IMR-90 (cell line): ENCODE data around the gene HERC6. TPM values are rescaled to one million over a fixed set of nuclear protein-coding genes. Genes with fewer than 3 reads are reported as not detected.

Source experiments
- ATAC-seq: fragments of 200-7000 bp; cut with Tn5 transposase; 2 replicates; pipeline ENCODE4 v1.9.1; 2020; ENCODE audit warnings: low read depth, mild to moderate bottlenecking, moderate library complexity
- BruUV-seq: library from RNA; stranded (reverse); fragments of 400-500 nt; replicated peaks from 2 replicates; lab custom pipeline; 2021; lab: Mats Ljungman, UMichigan
- CTCF ChIA-PET: fragments of 300-600 bp; formaldehyde crosslinking; extraction: SDS; loops from one replicate; lab custom pipeline; 2021; ENCODE audit warnings: antibody characterized with exemption; lab: Yijun Ruan, JAX
- POLR2A ChIA-PET: fragments of 300-600 bp; sonication (Branson Sonifier 250); formaldehyde crosslinking; loops from one replicate; lab custom pipeline; 2022; ENCODE audit warnings: antibody characterized with exemption; ENCODE audit not compliant: unreplicated experiment; lab: Charles Lee
- DNase-seq: peaks from one replicate; pipeline ENCODE4 v3.0.0; 2013
- H2AFZ ChIP-seq: replicated peaks from 2 replicates; pipeline ENCODE3; 2013; ENCODE audit warnings: low read length, mild to moderate bottlenecking; ENCODE audit not compliant: poor library complexity
- H2AK5ac ChIP-seq: 2 replicates; pipeline ENCODE4 v1.6.1; 2013; ENCODE audit warnings: low read depth, low read length, inconsistent platforms
- H2AK9ac ChIP-seq: replicated peaks from 2 replicates; pipeline ENCODE3; 2013; ENCODE audit warnings: mild to moderate bottlenecking, low read depth, low read length, moderate library complexity; ENCODE audit not compliant: poor library complexity
- H2BK120ac ChIP-seq: 2 replicates; pipeline ENCODE4 v1.6.1; 2013; ENCODE audit warnings: low read depth, low read length, inconsistent platforms
- H2BK15ac ChIP-seq: 3 replicates; pipeline ENCODE4 v1.6.1; 2013; ENCODE audit warnings: low read depth, low read length, inconsistent platforms
- H2BK20ac ChIP-seq: 2 replicates; pipeline ENCODE4 v1.6.1; 2013; ENCODE audit warnings: low read depth, mild to moderate bottlenecking, inconsistent platforms, low read length, moderate library complexity
- H2BK5ac ChIP-seq: 2 replicates; pipeline ENCODE4 v1.6.1; 2013; ENCODE audit warnings: mild to moderate bottlenecking, low read depth, low read length, inconsistent platforms; ENCODE audit not compliant: poor library complexity, severe bottlenecking
- H3K14ac ChIP-seq: replicated peaks from 2 replicates; pipeline ENCODE4 v1.6.1; 2013; ENCODE audit warnings: low read depth, low read length, inconsistent platforms
- H3K18ac ChIP-seq: 2 replicates; pipeline ENCODE4 v1.6.1; 2013; ENCODE audit warnings: low read depth, low read length, control low read depth
- H3K23ac ChIP-seq: 2 replicates; pipeline ENCODE4 v1.6.1; 2013; ENCODE audit warnings: low read depth, low read length, inconsistent platforms
- H3K27ac ChIP-seq: 2 replicates; pipeline ENCODE4 v1.5.1; 2013; ENCODE audit warnings: mild to moderate bottlenecking, control low read depth, low read length; ENCODE audit not compliant: insufficient read depth
- H3K27me3 ChIP-seq: 2 replicates; pipeline ENCODE4 v1.6.1; 2013; ENCODE audit warnings: low read length; ENCODE audit not compliant: control insufficient read depth, insufficient read depth
- H3K36me3 ChIP-seq: 2 replicates; pipeline ENCODE4 v1.6.1; 2013; ENCODE audit warnings: low read length, mixed read lengths; ENCODE audit not compliant: control insufficient read depth, insufficient read depth
- H3K4ac ChIP-seq: 2 replicates; pipeline ENCODE4 v1.6.1; 2013; ENCODE audit warnings: low read depth, low read length, inconsistent platforms
- H3K4me1 ChIP-seq: 2 replicates; pipeline ENCODE4 v1.6.1; 2013; ENCODE audit warnings: low read length, mixed read lengths; ENCODE audit not compliant: control insufficient read depth, insufficient read depth
- H3K4me2 ChIP-seq: 2 replicates; pipeline ENCODE4 v1.6.1; 2013; ENCODE audit warnings: low read depth, mild to moderate bottlenecking, control low read depth, low read length, moderate library complexity
- H3K4me3 ChIP-seq: 2 replicates; pipeline ENCODE4 v1.5.1; 2013; ENCODE audit warnings: low read depth, mild to moderate bottlenecking, control low read depth, low read length, moderate library complexity; ENCODE audit not compliant: insufficient read depth
- H3K56ac ChIP-seq: 2 replicates; pipeline ENCODE4 v1.6.1; 2013; ENCODE audit warnings: low read length, inconsistent platforms; ENCODE audit not compliant: insufficient read depth; ENCODE audit errors: extremely low read depth
- H3K79me1 ChIP-seq, 2 experiments: 2 replicates each; pipeline ENCODE4 v1.6.1; 2013; ENCODE audit warnings: low read length in 2 of 2, inconsistent platforms in 1 of 2, low read depth in 1 of 2
- H3K9ac ChIP-seq: 2 replicates; pipeline ENCODE4 v1.6.1; 2013; ENCODE audit warnings: low read depth, low read length, control low read depth
- H3K9me1 ChIP-seq: 2 replicates; pipeline ENCODE4 v1.6.1; 2013; ENCODE audit warnings: low read length, inconsistent platforms; ENCODE audit not compliant: insufficient read depth
- H3K9me3 ChIP-seq: 2 replicates; pipeline ENCODE4 v1.6.1; 2013; ENCODE audit warnings: low read length; ENCODE audit not compliant: control insufficient read depth, insufficient read depth
- H4K20me1 ChIP-seq: 2 replicates; pipeline ENCODE4 v1.6.1; 2013; ENCODE audit warnings: low read length, inconsistent platforms; ENCODE audit not compliant: insufficient read depth
- H4K5ac ChIP-seq: 2 replicates; pipeline ENCODE4 v1.6.1; 2013; ENCODE audit warnings: mild to moderate bottlenecking, low read depth, low read length, control low read depth
- H4K8ac ChIP-seq, 2 experiments: 2 replicates each; pipeline ENCODE4 v1.6.1; 2013; ENCODE audit warnings: low read depth in 2 of 2, low read length in 2 of 2, control low read depth in 1 of 2, inconsistent platforms in 1 of 2
- H4K91ac ChIP-seq: 2 replicates; pipeline ENCODE4 v1.6.1; 2013; ENCODE audit warnings: low read depth, low read length, inconsistent platforms; ENCODE audit not compliant: insufficient read depth
- CEBPB ChIP-seq: IDR thresholded peaks from 2 replicates; pipeline ENCODE4 v1.6.1; 2012; ENCODE audit warnings: low read depth, low read length, improper control_type of control experiment
- CHD1 ChIP-seq: IDR thresholded peaks from 2 replicates; pipeline ENCODE4 v1.6.1; 2012; ENCODE audit warnings: low read depth, low read length, improper control_type of control experiment
- FOS ChIP-seq: fragments of 150-350 bp; IDR thresholded peaks from 2 replicates; pipeline ENCODE4 v1.6.1; 2016; ENCODE audit warnings: low read depth, low read length
- MAZ ChIP-seq: IDR thresholded peaks from 2 replicates; pipeline ENCODE4 v1.6.1; 2012; ENCODE audit warnings: low read depth, mild to moderate bottlenecking, low read length, improper control_type of control experiment, moderate library complexity, borderline replicate concordance
- MXI1 ChIP-seq: IDR thresholded peaks from 2 replicates; pipeline ENCODE4 v1.6.1; 2012; ENCODE audit warnings: low read depth, mild to moderate bottlenecking, low read length, moderate library complexity, borderline replicate concordance
- POLR2A ChIP-seq: IDR thresholded peaks from 2 replicates; pipeline ENCODE4 v1.6.1; 2012; ENCODE audit warnings: mild to moderate bottlenecking, low read depth, low read length
- RCOR1 ChIP-seq: IDR thresholded peaks from 2 replicates; pipeline ENCODE4 v1.6.1; 2012; ENCODE audit warnings: mild to moderate bottlenecking, low read length, improper control_type of control experiment; ENCODE audit not compliant: insufficient replicate concordance
- SMC3 ChIP-seq: fragments of 150-350 bp; IDR thresholded peaks from 2 replicates; pipeline ENCODE4 v1.6.1; 2016; ENCODE audit warnings: low read depth, mild to moderate bottlenecking, antibody characterized with exemption, low read length, moderate library complexity
- WGBS, 2 experiments: methylation state at CpG; one replicate each; pipeline versions ENCODE4 v1.1.5 to v1.1.7; 2013; ENCODE audit warnings: missing lambda C conversion rate in 2 of 2; ENCODE audit not compliant: insufficient read length in 1 of 2; ENCODE audit errors: extremely low coverage in 2 of 2; 5-methylcytosine and 5-hydroxymethylcytosine counted together
- dilution Hi-C: fragments of 300-500 bp; cut with HindIII; formaldehyde crosslinking; loops from one replicate; pipeline ENCODE4 v1.14.3; 2018; ENCODE audit warnings: low sequenced_read_pairs; ENCODE audit not compliant: unreplicated experiment
- in situ Hi-C: fragments of 300-500 bp; cut with MboI; formaldehyde crosslinking; loops from 3 replicates; pipeline ENCODE4 v1.14.3; 2019; ENCODE audit warnings: low sequenced_read_pairs, inconsistent platforms, mixed read lengths
- intact Hi-C: fragments of 100-400 bp; cut with micrococcal nuclease; formaldehyde crosslinking; loops from 2 replicates; pipeline ENCODE4 v1.10.0; 2022
- polyA plus RNA-seq, 3 experiments: library from polyadenylated mRNA; depleted of rRNA; stranded (reverse); fragments of >200 nt; gene quantifications; 2 replicates each; pipeline ENCODE4 v1.2.3, GENCODE V29; 2012; ENCODE audit warnings: low replicate concordance in 1 of 3
- total RNA-seq: library from RNA; depleted of rRNA; stranded (reverse); fragments of >200 nt; gene quantifications from 2 replicates; pipeline ENCODE4 v1.2.3, GENCODE V29; 2012
- TF ChIP-seq, protein P1 (sequence below): fragments of 150-350 bp; IDR thresholded peaks from 2 replicates; pipeline ENCODE4 v1.6.1; 2017; ENCODE audit warnings: mild to moderate bottlenecking, antibody characterized with exemption, low read length, low read depth
- TF ChIP-seq, protein P2 (sequence below): fragments of 150-350 bp; IDR thresholded peaks from 2 replicates; pipeline ENCODE4 v1.6.1; 2016; ENCODE audit warnings: low read depth, mild to moderate bottlenecking, low read length, moderate library complexity, borderline replicate concordance

The HERC6 gene
- total and polyA plus RNA-seq, 2 of the 4 experiments (the other 2 are of a cell fraction) = 0.53 to 1.6 TPM

DNA sequence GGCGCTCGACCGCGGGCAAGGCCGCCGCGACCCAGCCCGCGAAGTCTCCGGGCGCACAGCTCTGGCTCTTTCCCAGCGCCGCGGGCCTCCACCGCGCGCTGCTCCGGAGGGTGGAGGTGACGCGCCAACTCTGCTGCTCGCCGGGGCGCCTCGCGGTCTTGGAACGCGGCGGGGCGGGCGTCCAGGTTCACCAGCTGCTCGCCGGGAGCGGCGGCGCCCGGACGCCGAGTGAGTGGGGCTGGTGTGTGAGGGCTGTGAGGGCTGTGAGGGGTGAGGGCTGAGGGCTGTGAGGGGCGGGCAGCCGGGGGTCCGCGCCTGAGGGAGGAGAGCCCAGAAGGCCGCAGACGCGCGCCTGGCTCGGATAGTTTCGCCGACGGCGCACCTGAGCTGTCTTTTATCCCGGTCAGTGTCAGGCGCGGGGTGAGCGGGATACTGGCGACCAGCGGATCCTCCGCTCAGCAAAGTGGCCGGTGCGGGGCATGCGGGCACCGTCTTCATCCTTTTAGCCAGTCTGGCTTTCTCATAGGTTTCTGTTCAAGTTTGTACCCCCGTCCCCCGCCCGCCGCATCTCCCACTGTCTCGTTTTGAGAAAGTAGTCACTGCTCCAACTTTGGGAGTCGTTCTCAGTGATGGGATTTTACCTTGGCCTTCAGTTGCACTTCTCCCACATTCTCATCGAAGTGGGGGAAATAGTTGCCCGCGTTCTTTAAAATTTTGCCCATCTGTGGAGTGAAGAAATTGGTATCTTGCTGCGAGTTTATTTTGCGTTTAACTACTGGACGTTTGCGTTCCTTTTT is 78.9 kb downstream of the HERC6 start:
- Histone ChIP-seq H2AFZ (peak overlapping the region; percentile 94), H4K20me1 (no peaks in the 10 kb centered on the region), H2BK15ac (no peak overlapping the region), H3K9ac (no peak overlapping the region), H4K91ac (no peak overlapping the region), H3K79me1 (no peaks in the 10 kb centered on the region), H3K27me3 (peaks cover 25% of the 10 kb centered on the region), H3K23ac (no peak overlapping the region), H3K4ac (no peak overlapping the region), H3K36me3 (no peaks in the 10 kb centered on the region), H2BK120ac (no peak overlapping the region), H3K56ac (no peak overlapping the region), H3K4me1 (no peaks in the 10 kb centered on the region), H4K5ac (no peak overlapping the region), H3K14ac (no peak overlapping the region), H3K9me3 (no peaks in the 10 kb centered on the region; the same call in 1 of the 2 replicates), H3K4me2 (peak overlapping the region; percentile 60; the same call in 1 of the 2 replicates), H3K27ac (no peak overlapping the region), H2AK5ac (no peak overlapping the region), H2BK20ac (no peak overlapping the region), H3K18ac (no peak overlapping the region), H2AK9ac (no peak overlapping the region), H2BK5ac (no peak overlapping the region), H3K9me1 (no peaks in the 10 kb centered on the region), H4K8ac (no peak overlapping the region), H3K4me3 (peak overlapping the region; percentile 59)
- DNase-seq = no peak
- dilution Hi-C loops (no loop called here), intact Hi-C loops (loop anchor here (5.0 kb wide), 1 partner anchor 175 kb away; the partner anchor contains the start of gene PPM1K), in situ Hi-C loops (no loop called here)
- TF ChIP-seq CEBPB = no peak
- TF ChIP-seq MXI1 = no peak
- TF ChIP-seq, protein P1, sequence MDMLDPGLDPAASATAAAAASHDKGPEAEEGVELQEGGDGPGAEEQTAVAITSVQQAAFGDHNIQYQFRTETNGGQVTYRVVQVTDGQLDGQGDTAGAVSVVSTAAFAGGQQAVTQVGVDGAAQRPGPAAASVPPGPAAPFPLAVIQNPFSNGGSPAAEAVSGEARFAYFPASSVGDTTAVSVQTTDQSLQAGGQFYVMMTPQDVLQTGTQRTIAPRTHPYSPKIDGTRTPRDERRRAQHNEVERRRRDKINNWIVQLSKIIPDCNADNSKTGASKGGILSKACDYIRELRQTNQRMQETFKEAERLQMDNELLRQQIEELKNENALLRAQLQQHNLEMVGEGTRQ = no peak
- TF ChIP-seq FOS = no peak
- TF ChIP-seq, protein P2, sequence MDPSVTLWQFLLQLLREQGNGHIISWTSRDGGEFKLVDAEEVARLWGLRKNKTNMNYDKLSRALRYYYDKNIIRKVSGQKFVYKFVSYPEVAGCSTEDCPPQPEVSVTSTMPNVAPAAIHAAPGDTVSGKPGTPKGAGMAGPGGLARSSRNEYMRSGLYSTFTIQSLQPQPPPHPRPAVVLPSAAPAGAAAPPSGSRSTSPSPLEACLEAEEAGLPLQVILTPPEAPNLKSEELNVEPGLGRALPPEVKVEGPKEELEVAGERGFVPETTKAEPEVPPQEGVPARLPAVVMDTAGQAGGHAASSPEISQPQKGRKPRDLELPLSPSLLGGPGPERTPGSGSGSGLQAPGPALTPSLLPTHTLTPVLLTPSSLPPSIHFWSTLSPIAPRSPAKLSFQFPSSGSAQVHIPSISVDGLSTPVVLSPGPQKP = no peak
- TF ChIP-seq CHD1 = no peak
- TF ChIP-seq RCOR1 = no peak
- no peak for TF ChIP-seq SMC3
- no peak for TF ChIP-seq POLR2A
- no peak for TF ChIP-seq MAZ
- WGBS, 2 experiments = 4% methylated on average over 40 of the region's 75 CpGs; no CpG with 5 or more reads in 1 of the 2 experiments
- ATAC-seq = peak; percentile 30; the same call in 1 of the 2 replicates
- ChIA-PET CTCF (interaction anchor here (0.5 to 0.7 kb wide), 3 partner anchors 238 to 1077 kb away, joined by 3 read pairs; no protein-coding TSS in a partner anchor), POLR2A (no interaction called here)
- BruUV-seq = no TSS peak
